SJSA1 (cell line): ENCODE measurements around the gene ATP7B. TPM values are rescaled to one million over a fixed set of nuclear protein-coding genes. Genes with fewer than 3 reads are reported as not detected.
"Not testable (repeated sequence)": the region's sequence is repeated elsewhere in the genome, so short reads cannot be mapped to it uniquely, and the experiment has no call there.

Experiments
- DNase-seq, 2 experiments: peaks; one replicate each; pipeline ENCODE4 v3.0.0-alpha.2; 2015 to 2020; ENCODE audit warnings: low spot score in 2 of 2, low read depth in 1 of 2
- H3K27ac ChIP-seq: fragments of 250-450 bp; sonication (Bioruptor Pico); 2 replicates; pipeline ENCODE4 v1.5.1; 2020; ENCODE audit warnings: mild to moderate bottlenecking, moderate library complexity
- H3K27me3 ChIP-seq: fragments of 250-450 bp; sonication (Bioruptor Pico); replicated peaks from 2 replicates; pipeline ENCODE4 v1.5.1; 2020; ENCODE audit warnings: mild to moderate bottlenecking, moderate library complexity
- H3K36me3 ChIP-seq: fragments of 250-450 bp; sonication (Bioruptor Pico); 2 replicates; pipeline ENCODE4 v1.5.1; 2020; ENCODE audit warnings: mild to moderate bottlenecking
- H3K4me1 ChIP-seq: fragments of 250-450 bp; sonication (Bioruptor Pico); replicated peaks from 2 replicates; pipeline ENCODE4 v1.6.1; 2021; ENCODE audit warnings: mild to moderate bottlenecking
- H3K4me3 ChIP-seq: fragments of 250-450 bp; sonication (Bioruptor Pico); 2 replicates; pipeline ENCODE4 v1.5.1; 2020; ENCODE audit warnings: mild to moderate bottlenecking
- H3K9me3 ChIP-seq: fragments of 250-450 bp; sonication (Bioruptor Pico); replicated peaks from 2 replicates; pipeline ENCODE4 v1.5.1; 2020; ENCODE audit warnings: mild to moderate bottlenecking
- total RNA-seq: library from RNA; depleted of rRNA; stranded (reverse); fragments of >200 nt; shearing (Covaris generic); gene quantifications from 2 replicates; pipeline ENCODE4 v1.2.3, GENCODE V29; 2014

Gene ATP7B
- total RNA-seq, 1 experiment from 2014 or later = 2.2 TPM

- Histone ChIP-seq H3K27me3 (peaks cover 4% of the 10 kb centered on the region; the same call in 1 of the 2 replicates), H3K27ac (no peak overlapping the region), H3K4me1 (no peaks in the 10 kb centered on the region), H3K4me3 (no peak overlapping the region), H3K9me3 (no peaks in the 10 kb centered on the region), H3K36me3 (no peaks in the 10 kb centered on the region)
- no peak for DNase-seq
Measured at GRCh38 chr13:51910508-51910907, 100.7 kb downstream of the ATP7B start.

- H3K9me3 ChIP-seq, H3K27me3 ChIP-seq, DNase-seq, H3K36me3 ChIP-seq, H3K4me1 ChIP-seq, H3K4me3 ChIP-seq, H3K27ac ChIP-seq: not testable (repeated sequence)
Measured at GRCh38 chr13:51909265-51909664, 102.0 kb downstream of the ATP7B start.

- DNase-seq = no peak
- Histone ChIP-seq H3K9me3 (no peaks in the 10 kb centered on the region), H3K4me3 (no peak overlapping the region), H3K36me3 (no peaks in the 10 kb centered on the region), H3K27ac (no peak overlapping the region), H3K27me3 (no peaks in the 10 kb centered on the region), H3K4me1 (no peaks in the 10 kb centered on the region)
Measured at GRCh38 chr13:51907040-51907732, 104.1 kb downstream of the ATP7B start.

GRCh38 chr13:51906581-51906980 lies 104.7 kb downstream of the ATP7B start:
- H3K36me3 ChIP-seq = no peaks in the 10 kb centered on the region
- H3K27ac ChIP-seq = no peak overlapping the region
- no peaks in the 10 kb centered on the region for H3K4me1 ChIP-seq
- no peaks in the 10 kb centered on the region for H3K9me3 ChIP-seq
- DNase-seq = no peak
- H3K4me3 ChIP-seq = no peak overlapping the region
- no peaks in the 10 kb centered on the region for H3K27me3 ChIP-seq

- H3K4me3 ChIP-seq = no peak overlapping the region
- no peaks in the 10 kb centered on the region for H3K27me3 ChIP-seq
- no peak overlapping the region for H3K27ac ChIP-seq
Measured at GRCh38 chr13:51905787-51906186, 105.5 kb downstream of the ATP7B start.

GRCh38 chr13:51902776-51903175 lies 108.5 kb downstream of the ATP7B start:
- H3K9me3 ChIP-seq = no peaks in the 10 kb centered on the region
- DNase-seq = no peak
- no peak overlapping the region for H3K4me3 ChIP-seq
- H3K27me3 ChIP-seq = no peaks in the 10 kb centered on the region
- no peaks in the 10 kb centered on the region for H3K36me3 ChIP-seq
- no peaks in the 10 kb centered on the region for H3K4me1 ChIP-seq
- no peak overlapping the region for H3K27ac ChIP-seq

More at GRCh38 chr13:51905787-51906186, 105.5 kb downstream of the ATP7B start:
- no peak for DNase-seq
- no peaks in the 10 kb centered on the region for H3K4me1 ChIP-seq
- no peaks in the 10 kb centered on the region for H3K9me3 ChIP-seq
- no peaks in the 10 kb centered on the region for H3K36me3 ChIP-seq

GRCh38 chr13:51900471-51900870 lies 110.8 kb downstream of the ATP7B start:
- no peaks in the 10 kb centered on the region for H3K27me3 ChIP-seq
- H3K27ac ChIP-seq = no peak overlapping the region
- no peaks in the 10 kb centered on the region for H3K9me3 ChIP-seq
- no peak overlapping the region for H3K4me3 ChIP-seq
- no peaks in the 10 kb centered on the region for H3K36me3 ChIP-seq
- H3K4me1 ChIP-seq = no peaks in the 10 kb centered on the region
- DNase-seq = no peak

GRCh38 chr13:51895906-51896888 lies 115.1 kb downstream of the ATP7B start:
- Histone ChIP-seq H3K27me3 (no peaks in the 10 kb centered on the region), H3K27ac (no peak overlapping the region), H3K36me3 (no peaks in the 10 kb centered on the region), H3K4me3 (no peak overlapping the region), H3K4me1 (no peaks in the 10 kb centered on the region), H3K9me3 (no peaks in the 10 kb centered on the region)
- DNase-seq = peak; percentile 34 to 47

GRCh38 chr13:51894239-51894638 lies 117.0 kb downstream of the ATP7B start:
- Histone ChIP-seq H3K9me3 (no peaks in the 10 kb centered on the region), H3K27ac (no peak overlapping the region), H3K36me3 (no peaks in the 10 kb centered on the region), H3K4me1 (no peaks in the 10 kb centered on the region), H3K4me3 (no peak overlapping the region), H3K27me3 (no peaks in the 10 kb centered on the region)
- no peak for DNase-seq

GRCh38 chr13:51892657-51893056 lies 118.6 kb downstream of the ATP7B start:
- Histone ChIP-seq H3K4me1 (no peaks in the 10 kb centered on the region), H3K36me3 (no peaks in the 10 kb centered on the region), H3K27ac (no peak overlapping the region), H3K4me3 (no peak overlapping the region), H3K9me3 (no peaks in the 10 kb centered on the region), H3K27me3 (no peaks in the 10 kb centered on the region)
- DNase-seq = no peak

- Histone ChIP-seq H3K4me3 (no peak overlapping the region), H3K36me3 (no peaks in the 10 kb centered on the region), H3K27me3 (no peaks in the 10 kb centered on the region), H3K27ac (no peak overlapping the region), H3K4me1 (no peaks in the 10 kb centered on the region), H3K9me3 (no peaks in the 10 kb centered on the region)
- DNase-seq = no peak
Measured at GRCh38 chr13:51887468-51887867, 123.8 kb downstream of the ATP7B start.

- H3K4me3 ChIP-seq = no peak overlapping the region
- no peaks in the 10 kb centered on the region for H3K27me3 ChIP-seq
- no peaks in the 10 kb centered on the region for H3K36me3 ChIP-seq
- H3K9me3 ChIP-seq = no peaks in the 10 kb centered on the region
- no peaks in the 10 kb centered on the region for H3K4me1 ChIP-seq
- no peak overlapping the region for H3K27ac ChIP-seq
- DNase-seq = no peak
Measured at GRCh38 chr13:51885651-51886050, 125.6 kb downstream of the ATP7B start.

- H3K36me3 ChIP-seq = no peaks in the 10 kb centered on the region
- H3K9me3 ChIP-seq = no peaks in the 10 kb centered on the region
- DNase-seq = no peak
- no peaks in the 10 kb centered on the region for H3K27me3 ChIP-seq
- no peak overlapping the region for H3K27ac ChIP-seq
- no peaks in the 10 kb centered on the region for H3K4me1 ChIP-seq
- no peak overlapping the region for H3K4me3 ChIP-seq
Measured at GRCh38 chr13:51883226-51883600, 128.0 kb downstream of the ATP7B start.
